Fibroblast of the aortic adventitia (primary cell): ENCODE data around the gene MICAL3. TPM values are rescaled to one million over a fixed set of nuclear protein-coding genes. Genes with fewer than 3 reads are reported as not detected.

Experiments
- DNase-seq: peaks from one replicate; pipeline ENCODE4 v3.0.0-alpha.2; 2010; ENCODE audit warnings: low read depth
- H3K4me3 ChIP-seq: 2 replicates; pipeline ENCODE4 v1.5.1; 2011; ENCODE audit warnings: low read depth, mild to moderate bottlenecking, control low read depth, low read length, moderate library complexity
- CTCF ChIP-seq: IDR thresholded peaks from 2 replicates; pipeline ENCODE4 v1.5.1; 2011; ENCODE audit warnings: mild to moderate bottlenecking, low read length, control low read depth, inconsistent platforms; ENCODE audit not compliant: insufficient read depth
- total RNA-seq: library from RNA; depleted of rRNA; stranded (reverse); fragments of >200 nt; gene quantifications from 2 replicates; pipeline ENCODE4 v1.2.3, GENCODE V29; 2012; ENCODE audit warnings: low replicate concordance

The MICAL3 gene
- total RNA-seq, 1 donor: 18.8 TPM

- no peak for DNase-seq
- no peak overlapping the region for H3K4me3 ChIP-seq
- no peak for TF ChIP-seq CTCF
Observed at GRCh38 chr22:17945156-17945887, 79.0 kb downstream of the MICAL3 start.

- TF ChIP-seq CTCF: no peak
- H3K4me3 ChIP-seq: no peak overlapping the region
- DNase-seq: no peak
Observed at GRCh38 chr22:17944256-17944655, 80.1 kb downstream of the MICAL3 start.

GRCh38 chr22:17943533-17944249 lies 80.7 kb downstream of the MICAL3 start:
- TF ChIP-seq CTCF: no peak
- no peak for DNase-seq
- no peak overlapping the region for H3K4me3 ChIP-seq

- no peak for TF ChIP-seq CTCF
- DNase-seq: no peak
- H3K4me3 ChIP-seq: no peak overlapping the region
Observed at GRCh38 chr22:17942721-17943120, 81.6 kb downstream of the MICAL3 start.

- no peak overlapping the region for H3K4me3 ChIP-seq
- no peak for DNase-seq
- no peak for TF ChIP-seq CTCF
Observed at GRCh38 chr22:17941471-17942406, 82.6 kb downstream of the MICAL3 start.

- no peak for TF ChIP-seq CTCF
- no peak for DNase-seq
- H3K4me3 ChIP-seq: no peak overlapping the region
Observed at GRCh38 chr22:17939579-17939978, 84.8 kb downstream of the MICAL3 start.
